ENCODE measurements around the gene ALKBH5. TPM values are rescaled to one million over a fixed set of nuclear protein-coding genes. Genes with fewer than 3 reads are reported as not detected.

The ALKBH5 gene
- total and polyA plus RNA-seq, 10 of the 15 experiments (the other 5 are each of a cell fraction or from before 2014, with no cell fraction given), result 13.7 to 99.9 (median 52.4) TPM

GRCh38 chr17:18161207-18162145 lies 22.2 kb upstream of the ALKBH5 start (continued):
- TF ChIP-seq MLLT1 (IDR thresholded peaks at IDR 0.05) (0 out of 2 replicates have a peak, but pooled peaks have one; percentile 16), NFYA (IDR thresholded peaks at IDR 0.05; ENCODE audit: borderline replicate concordance, low read depth, low read length) (no peak), IKZF2 (IDR thresholded peaks at IDR 0.05) (peak; percentile 50 to 55; a peak in 2 of 4 replicates), SRF (IDR thresholded peaks at IDR 0.05; ENCODE audit: low read depth in 2 of 2, low read length in 2 of 2) (no peak), BCL3 (IDR thresholded peaks at IDR 0.05; ENCODE audit: borderline replicate concordance, insufficient read depth, low read depth, low read length, poor library complexity, severe bottlenecking) (peak; percentile 42), FOS (IDR thresholded peaks at IDR 0.05; ENCODE audit: borderline replicate concordance, extremely low read depth, insufficient read length) (no peak), RFX5 (IDR thresholded peaks at IDR 0.05; ENCODE audit: low read depth, low read length) (no peak), POU2F2 (IDR thresholded peaks at IDR 0.05; ENCODE audit: borderline replicate concordance, low read depth, low read length) (no peak), MYC (IDR thresholded peaks at IDR 0.05; ENCODE audit: insufficient read depth, insufficient read length, insufficient replicate concordance, low read length, severe bottlenecking) (no peak), CEBPB (IDR thresholded peaks at IDR 0.05; ENCODE audit: borderline replicate concordance in 1 of 2, low read depth in 2 of 2, low read length in 2 of 2) (no peak), MYB (IDR thresholded peaks at IDR 0.05; ENCODE audit: borderline replicate concordance, low read depth, low read length) (no peak), PRDM15 (CRISPR knock-in tag; IDR thresholded peaks at IDR 0.05) (no peak), RELA (IDR thresholded peaks at IDR 0.05; ENCODE audit: borderline replicate concordance, partially characterized antibody) (peak; percentile 30), YY1 (IDR thresholded peaks at IDR 0.05; ENCODE audit: low read depth, low read length) (no peak), E2F4 (IDR thresholded peaks at IDR 0.05; ENCODE audit: low read depth, low read length) (no peak), ZNF274 (IDR thresholded peaks at IDR 0.05; ENCODE audit: insufficient read depth, insufficient read length) (no peak), HCFC1 (IDR thresholded peaks at IDR 0.05; ENCODE audit: low read length) (no peak), HSF1 (IDR thresholded peaks at IDR 0.05; ENCODE audit: low read depth, low read length) (no peak)

Measured in GM12878 (cell line).